ENCODE data around the gene PUSL1.
A peak's percentile ranks its signal among the peaks of the same experiment; 100 is the strongest.

Gene PUSL1

GRCh38 chr1:1309251-1310108 is 1.1 kb downstream of the PUSL1 start:
- Histone ChIP-seq H3K9ac (ENCODE audit: insufficient read length) (peak overlapping the region; percentile 79), H3K27ac (no peak overlapping the region), H3K9me3 (ENCODE audit: low read depth, low read length) (no peaks in the 10 kb centered on the region), H3K36me3 (ENCODE audit: insufficient read depth, low read length) (peaks cover 33% of the 10 kb centered on the region; the same call in 1 of the 2 replicates), H3K4me3 (peak overlapping the region; percentile 85)
- no peak for DNase-seq (ENCODE audit: low read depth, low spot score)
- TF ChIP-seq POLR2AphosphoS5 (IDR thresholded peaks at IDR 0.05; ENCODE audit: borderline replicate concordance, low read depth, low read length) (peak; percentile 16; the same call in 1 of the 2 replicates), FOXP2 (optimal IDR thresholded peaks at IDR 0.05; ENCODE audit: control extremely low read depth, extremely low read length, insufficient read depth) (no peak), EZH2 (IDR thresholded peaks at IDR 0.05) (no peak)

DNA sequence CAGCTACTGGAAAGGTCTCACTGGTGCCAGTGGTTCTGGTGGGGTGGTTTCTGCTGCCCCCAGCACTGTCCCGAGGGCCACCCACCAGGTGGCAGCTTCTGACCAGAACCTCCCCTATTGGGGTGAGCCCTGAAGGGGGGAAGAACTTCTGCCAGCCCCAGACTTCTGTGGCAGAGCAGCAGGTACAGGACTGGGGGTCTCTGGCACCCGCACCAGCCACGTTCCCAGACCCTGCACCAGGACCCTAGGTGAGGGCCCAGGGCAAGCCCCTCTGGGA is 1.6 kb downstream of the PUSL1 start:
- TF ChIP-seq POLR2AphosphoS5 (IDR thresholded peaks at IDR 0.05; ENCODE audit: borderline replicate concordance, low read depth, low read length) (no peak), EZH2 (IDR thresholded peaks at IDR 0.05) (no peak), FOXP2 (optimal IDR thresholded peaks at IDR 0.05; ENCODE audit: control extremely low read depth, extremely low read length, insufficient read depth) (no peak)
- no peak overlapping the region for H3K27ac ChIP-seq
- no peak for DNase-seq (ENCODE audit: low read depth, low spot score)
- no peaks in the 10 kb centered on the region for H3K9me3 ChIP-seq (ENCODE audit: low read depth, low read length)
- 0 out of 2 replicates have a peak overlapping the region, but pooled peaks have one; percentile 85 for H3K4me3 ChIP-seq
- H3K9ac ChIP-seq (ENCODE audit: insufficient read length), result no peak overlapping the region
- H3K36me3 ChIP-seq (ENCODE audit: insufficient read depth, low read length), result peaks cover 38% of the 10 kb centered on the region; the same call in 1 of the 2 replicates

DNA sequence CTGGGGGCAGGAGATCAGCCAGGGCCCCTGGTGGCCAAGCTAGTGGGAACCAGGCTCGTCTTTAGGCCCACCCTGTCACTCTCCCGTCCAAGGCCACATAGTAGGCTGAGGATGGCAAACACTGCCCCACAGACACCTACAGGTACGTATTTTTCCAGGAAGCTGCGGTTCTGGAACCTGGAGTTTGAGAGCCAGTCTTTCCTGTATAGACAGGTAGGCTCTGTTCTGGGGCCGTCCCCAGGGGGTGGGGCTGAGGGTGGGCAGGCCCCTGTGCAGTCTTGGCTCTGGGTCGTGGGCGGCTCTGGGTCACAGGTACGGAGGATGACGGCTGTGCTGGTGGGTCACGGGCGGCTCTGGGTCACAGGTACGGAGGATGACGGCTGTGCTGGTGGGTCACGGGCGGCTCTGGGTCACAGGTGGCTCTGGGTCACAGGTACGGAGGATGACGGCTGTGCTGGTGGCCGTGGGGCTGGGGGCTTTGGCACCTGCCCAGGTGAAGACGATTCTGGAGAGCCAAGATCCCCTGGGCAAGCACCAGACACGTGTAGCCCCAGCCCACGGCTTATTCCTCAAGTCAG is 2.2 kb downstream of the PUSL1 start:
- TF ChIP-seq EZH2 (IDR thresholded peaks at IDR 0.05) (no peak), POLR2AphosphoS5 (IDR thresholded peaks at IDR 0.05; ENCODE audit: borderline replicate concordance, low read depth, low read length) (no peak), FOXP2 (optimal IDR thresholded peaks at IDR 0.05; ENCODE audit: control extremely low read depth, extremely low read length, insufficient read depth) (no peak)
- Histone ChIP-seq H3K9me3 (ENCODE audit: low read depth, low read length) (no peaks in the 10 kb centered on the region), H3K36me3 (ENCODE audit: insufficient read depth, low read length) (peaks cover 38% of the 10 kb centered on the region; the same call in 1 of the 2 replicates), H3K27ac (no peak overlapping the region), H3K9ac (ENCODE audit: insufficient read length) (no peak overlapping the region), H3K4me3 (no peak overlapping the region)
- DNase-seq (ENCODE audit: low read depth, low spot score), result no peak

DNA sequence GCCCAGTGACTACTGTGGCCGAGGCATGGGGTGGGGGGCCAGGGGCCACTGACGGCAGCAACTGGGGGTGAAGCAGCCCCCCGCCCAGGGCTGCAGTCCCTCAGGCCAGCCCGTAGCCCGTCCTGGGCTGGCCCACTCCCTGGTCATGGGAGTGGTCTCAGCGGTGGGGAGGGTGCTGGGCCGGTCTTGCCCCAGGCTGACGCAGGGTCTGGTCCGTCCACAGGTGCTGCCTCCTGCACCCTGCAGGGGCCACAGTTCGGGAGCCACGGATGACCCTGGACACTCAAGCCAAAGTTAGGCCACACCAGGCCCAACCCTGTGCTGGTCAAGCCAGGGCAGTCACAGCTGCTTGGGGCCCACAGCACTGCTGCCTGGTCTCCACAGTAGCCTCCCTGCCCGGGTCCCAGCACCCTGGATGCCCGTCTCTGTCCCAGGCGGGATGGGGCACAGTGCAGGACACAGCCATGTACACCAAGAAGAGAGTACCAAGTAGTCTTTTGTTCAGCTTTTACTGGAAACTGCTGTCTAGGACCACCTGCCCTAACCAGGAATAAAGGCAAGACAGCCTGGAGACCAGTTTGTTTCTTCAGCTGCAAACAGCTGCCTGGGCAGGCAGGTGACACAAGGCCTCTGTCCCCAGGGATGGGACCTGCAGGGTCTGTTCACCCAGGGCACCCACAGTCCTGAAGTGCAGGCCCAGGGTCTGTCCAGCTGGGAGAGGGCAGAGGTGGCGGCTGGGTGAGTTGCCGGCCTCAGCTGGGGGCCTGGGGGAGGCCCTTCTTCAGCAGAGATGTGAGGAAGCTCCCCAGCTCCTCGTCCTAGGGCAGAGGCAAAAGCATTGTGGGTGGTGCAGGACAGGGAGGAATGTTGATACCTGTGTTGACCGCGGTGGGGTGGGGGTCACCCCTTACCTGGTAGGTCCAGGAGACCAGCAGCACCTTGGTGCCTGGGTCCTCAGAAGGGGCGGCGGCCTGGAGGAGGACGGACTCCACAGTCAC is 3.0 kb downstream of the PUSL1 start:
- Histone ChIP-seq H3K27ac (no peak overlapping the region), H3K9me3 (ENCODE audit: low read depth, low read length) (no peaks in the 10 kb centered on the region), H3K36me3 (ENCODE audit: insufficient read depth, low read length) (peaks cover 38% of the 10 kb centered on the region; the same call in 1 of the 2 replicates), H3K4me3 (no peak overlapping the region), H3K9ac (ENCODE audit: insufficient read length) (no peak overlapping the region)
- no peak for TF ChIP-seq EZH2 (IDR thresholded peaks at IDR 0.05)
- peak; percentile 55; the same call in 1 of the 2 replicates for TF ChIP-seq POLR2AphosphoS5 (IDR thresholded peaks at IDR 0.05; ENCODE audit: borderline replicate concordance, low read depth, low read length)
- TF ChIP-seq FOXP2 (optimal IDR thresholded peaks at IDR 0.05; ENCODE audit: control extremely low read depth, extremely low read length, insufficient read depth), result no peak
- DNase-seq (ENCODE audit: low read depth, low spot score), result no peak

DNA sequence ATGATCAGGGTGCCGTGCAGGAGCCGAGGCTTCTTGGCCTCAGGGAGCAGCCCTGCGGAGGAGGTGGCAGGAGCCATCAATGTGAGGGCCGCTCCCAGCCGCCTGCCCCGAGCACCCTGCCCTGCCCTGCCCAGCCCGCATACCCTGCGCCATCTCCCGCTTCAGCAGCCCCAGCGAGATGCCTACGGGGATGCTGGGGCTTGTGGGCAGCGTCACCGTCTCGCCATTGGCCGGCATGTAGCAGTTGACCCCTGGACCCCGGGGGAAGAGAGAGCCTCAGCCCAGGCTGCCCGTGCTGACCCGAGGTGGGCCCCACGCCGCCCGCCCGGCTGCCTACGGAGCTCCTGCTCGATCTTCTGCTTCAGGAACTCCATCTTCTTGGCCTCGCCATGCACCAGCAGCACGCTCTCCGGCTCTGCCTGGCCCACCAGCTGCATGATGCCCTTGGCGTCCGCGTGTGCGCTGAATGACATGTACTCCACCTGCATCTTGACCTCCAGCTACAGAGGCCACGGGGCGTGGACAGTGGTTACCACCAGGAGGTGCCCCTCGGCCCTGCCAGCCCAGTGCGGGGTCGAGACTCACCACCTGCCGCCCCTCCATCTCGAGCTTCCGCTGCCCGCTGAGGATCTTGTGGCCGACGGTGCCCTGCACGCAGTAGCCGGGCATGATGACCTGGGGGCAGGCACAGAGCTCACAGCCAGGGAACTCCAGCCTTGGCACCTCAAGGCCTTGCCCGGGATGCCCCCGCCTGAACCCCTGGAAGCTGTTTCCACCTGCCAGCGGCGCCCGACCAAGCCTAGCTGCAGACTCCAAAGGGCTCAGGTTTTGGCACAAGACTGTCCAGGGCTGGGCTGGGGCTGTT is 4.3 kb downstream of the PUSL1 start:
- no peak for DNase-seq (ENCODE audit: low read depth, low spot score)
- no peaks in the 10 kb centered on the region for H3K9me3 ChIP-seq (ENCODE audit: low read depth, low read length)
- no peak overlapping the region for H3K4me3 ChIP-seq
- no peak for TF ChIP-seq FOXP2 (optimal IDR thresholded peaks at IDR 0.05; ENCODE audit: control extremely low read depth, extremely low read length, insufficient read depth)
- peak; percentile 3; the same call in 1 of the 2 replicates for TF ChIP-seq POLR2AphosphoS5 (IDR thresholded peaks at IDR 0.05; ENCODE audit: borderline replicate concordance, low read depth, low read length)
- H3K9ac ChIP-seq (ENCODE audit: insufficient read length), result no peak overlapping the region
- peaks cover 38% of the 10 kb centered on the region; the same call in 1 of the 2 replicates for H3K36me3 ChIP-seq (ENCODE audit: insufficient read depth, low read length)
- no peak overlapping the region for H3K27ac ChIP-seq

DNA sequence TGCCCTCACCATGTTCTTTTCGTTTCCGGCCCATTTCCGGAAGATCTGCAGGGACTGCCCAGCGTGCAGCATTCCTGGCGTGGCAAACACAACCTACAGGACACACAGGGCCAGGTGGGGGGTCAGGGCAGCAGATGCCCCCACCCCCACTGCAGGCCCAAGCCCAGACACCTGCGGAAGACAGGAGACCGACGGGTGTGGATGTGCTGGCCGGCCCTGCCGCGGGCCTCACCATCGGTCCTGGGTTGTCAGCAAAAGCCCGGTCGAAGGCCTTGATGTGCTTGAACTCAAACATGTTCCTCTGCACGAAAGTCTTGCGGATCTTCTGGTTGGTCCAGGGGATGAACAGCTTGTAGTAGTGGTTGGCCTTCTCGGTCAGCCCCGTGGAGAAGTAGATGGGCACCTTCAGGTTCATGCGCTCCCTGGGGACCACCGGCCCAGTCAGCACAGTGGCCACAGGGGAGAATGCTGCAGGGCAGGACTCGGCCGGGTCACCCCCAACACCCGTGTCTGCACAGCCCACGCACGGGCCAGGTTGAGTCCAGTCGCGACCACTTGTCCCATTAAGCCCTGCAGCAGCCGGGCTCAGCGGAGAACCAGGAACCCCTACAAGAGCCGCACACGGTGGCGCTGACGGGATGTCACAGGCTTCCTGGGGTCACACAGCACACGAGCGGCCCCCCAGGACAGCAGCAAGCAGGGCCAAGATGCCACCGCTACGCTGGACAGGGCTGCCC is 5.3 kb downstream of the PUSL1 start:
- no peak overlapping the region for H3K9ac ChIP-seq (ENCODE audit: insufficient read length)
- peak; percentile 2; the same call in 1 of the 2 replicates for TF ChIP-seq POLR2AphosphoS5 (IDR thresholded peaks at IDR 0.05; ENCODE audit: borderline replicate concordance, low read depth, low read length)
- no peak for TF ChIP-seq EZH2 (IDR thresholded peaks at IDR 0.05)
- TF ChIP-seq FOXP2 (optimal IDR thresholded peaks at IDR 0.05; ENCODE audit: control extremely low read depth, extremely low read length, insufficient read depth), result no peak
- no peaks in the 10 kb centered on the region for H3K9me3 ChIP-seq (ENCODE audit: low read depth, low read length)
- H3K36me3 ChIP-seq (ENCODE audit: insufficient read depth, low read length), result peaks cover 44% of the 10 kb centered on the region; the same call in 1 of the 2 replicates
- no peak for DNase-seq (ENCODE audit: low read depth, low spot score)
- no peak overlapping the region for H3K27ac ChIP-seq
- H3K4me3 ChIP-seq, result no peak overlapping the region

- Histone ChIP-seq H3K36me3 (ENCODE audit: insufficient read depth, low read length) (peaks cover 47% of the 10 kb centered on the region; the same call in 1 of the 2 replicates), H3K27ac (no peak overlapping the region), H3K9me3 (ENCODE audit: low read depth, low read length) (no peaks in the 10 kb centered on the region), H3K9ac (ENCODE audit: insufficient read length) (no peak overlapping the region), H3K4me3 (no peak overlapping the region)
- DNase-seq (ENCODE audit: low read depth, low spot score), result no peak
- TF ChIP-seq POLR2AphosphoS5 (IDR thresholded peaks at IDR 0.05; ENCODE audit: borderline replicate concordance, low read depth, low read length) (no peak), EZH2 (IDR thresholded peaks at IDR 0.05) (no peak), FOXP2 (optimal IDR thresholded peaks at IDR 0.05; ENCODE audit: control extremely low read depth, extremely low read length, insufficient read depth) (no peak)
Observed at GRCh38 chr1:1314237-1314586, 5.8 kb downstream of the PUSL1 start.
